ENCODE results near the gene TSR3. TPM values are rescaled to one million over a fixed set of nuclear protein-coding genes. Genes with fewer than 3 reads are reported as not detected.

TSR3 gene
- total RNA-seq, 4 donors from 2014 or later = 84.1 to 107 (median 96.7) TPM

DNA sequence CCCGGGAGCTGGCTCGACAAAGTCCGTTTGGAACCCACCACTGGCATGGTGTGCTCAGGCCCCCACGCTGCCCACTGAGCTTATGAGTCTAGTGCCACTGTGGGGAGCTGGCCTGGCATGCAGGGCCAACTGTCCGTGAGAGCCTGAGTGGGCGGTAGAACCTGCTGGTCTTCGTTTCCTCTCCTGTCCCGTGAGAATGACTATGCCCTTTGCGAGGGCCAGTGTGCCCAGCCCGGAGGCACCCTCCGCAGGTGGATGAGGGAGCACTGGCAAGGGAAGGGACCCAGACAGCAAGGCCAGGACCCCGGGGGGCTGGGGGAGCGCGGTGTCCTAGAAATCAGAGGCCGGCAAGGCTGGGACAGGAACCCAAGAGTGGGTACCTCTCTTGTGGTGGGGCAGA lies 15.1 kb downstream of the TSR3 start:
- intact Hi-C loops (cut with DNase I) = no loop called here
- H3K27ac ChIP-seq = no peak overlapping the region
- no peaks in the 10 kb centered on the region for H3K9me3 ChIP-seq
- DNase-seq = no peak
- no peaks in the 10 kb centered on the region for H3K36me3 ChIP-seq
- no peak overlapping the region for H3K4me3 ChIP-seq (replicated peaks in 1 of 3)
- H3K27me3 ChIP-seq = peaks cover 9% of the 10 kb centered on the region
- H3K4me1 ChIP-seq = peaks cover 9 to 29% of the 10 kb centered on the region in 2 donors
- TF ChIP-seq, protein P1, sequence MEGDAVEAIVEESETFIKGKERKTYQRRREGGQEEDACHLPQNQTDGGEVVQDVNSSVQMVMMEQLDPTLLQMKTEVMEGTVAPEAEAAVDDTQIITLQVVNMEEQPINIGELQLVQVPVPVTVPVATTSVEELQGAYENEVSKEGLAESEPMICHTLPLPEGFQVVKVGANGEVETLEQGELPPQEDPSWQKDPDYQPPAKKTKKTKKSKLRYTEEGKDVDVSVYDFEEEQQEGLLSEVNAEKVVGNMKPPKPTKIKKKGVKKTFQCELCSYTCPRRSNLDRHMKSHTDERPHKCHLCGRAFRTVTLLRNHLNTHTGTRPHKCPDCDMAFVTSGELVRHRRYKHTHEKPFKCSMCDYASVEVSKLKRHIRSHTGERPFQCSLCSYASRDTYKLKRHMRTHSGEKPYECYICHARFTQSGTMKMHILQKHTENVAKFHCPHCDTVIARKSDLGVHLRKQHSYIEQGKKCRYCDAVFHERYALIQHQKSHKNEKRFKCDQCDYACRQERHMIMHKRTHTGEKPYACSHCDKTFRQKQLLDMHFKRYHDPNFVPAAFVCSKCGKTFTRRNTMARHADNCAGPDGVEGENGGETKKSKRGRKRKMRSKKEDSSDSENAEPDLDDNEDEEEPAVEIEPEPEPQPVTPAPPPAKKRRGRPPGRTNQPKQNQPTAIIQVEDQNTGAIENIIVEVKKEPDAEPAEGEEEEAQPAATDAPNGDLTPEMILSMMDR (IDR thresholded peaks at IDR 0.05) = no peak
- no peak for TF ChIP-seq POLR2A (IDR thresholded peaks at IDR 0.05)
- 68 to 74% methylated on average over 12 to 13 of the region's 15 CpGs for WGBS, 2 donors

DNA sequence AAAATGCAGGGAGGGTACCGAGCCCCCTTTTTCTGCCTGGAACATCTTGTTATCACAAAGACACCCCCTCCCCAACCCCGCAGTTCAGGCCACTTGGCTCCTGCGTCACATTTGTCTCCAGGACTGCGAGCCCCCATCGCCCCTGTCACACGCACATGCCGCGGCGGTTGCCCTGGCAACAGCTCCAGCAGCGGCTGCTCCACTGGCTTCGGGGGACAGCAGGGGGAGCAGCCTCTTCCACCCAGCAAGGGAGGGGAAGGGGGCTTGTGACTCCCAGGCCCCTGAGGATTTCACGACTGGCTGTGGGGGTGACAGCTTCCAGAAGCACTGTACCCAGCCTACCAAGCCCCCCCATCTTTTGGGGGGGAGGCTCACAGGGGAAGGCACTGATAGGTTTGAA lies 15.7 kb downstream of the TSR3 start:
- 11 to 34% methylated on average over 4 to 12 of the region's 12 CpGs for WGBS, 2 donors
- no peaks in the 10 kb centered on the region for H3K36me3 ChIP-seq
- H3K4me3 ChIP-seq (replicated peaks in 1 of 3) = no peak overlapping the region
- peaks cover 14 to 35% of the 10 kb centered on the region in 2 donors for H3K4me1 ChIP-seq
- TF ChIP-seq, protein P1 (IDR thresholded peaks at IDR 0.05) = no peak
- TF ChIP-seq POLR2A (IDR thresholded peaks at IDR 0.05) = no peak
- peaks cover 9% of the 10 kb centered on the region for H3K27me3 ChIP-seq
- no peak overlapping the region for H3K27ac ChIP-seq
- H3K9me3 ChIP-seq = no peaks in the 10 kb centered on the region
- intact Hi-C loops (cut with DNase I) = no loop called here
- DNase-seq = no peak

DNA sequence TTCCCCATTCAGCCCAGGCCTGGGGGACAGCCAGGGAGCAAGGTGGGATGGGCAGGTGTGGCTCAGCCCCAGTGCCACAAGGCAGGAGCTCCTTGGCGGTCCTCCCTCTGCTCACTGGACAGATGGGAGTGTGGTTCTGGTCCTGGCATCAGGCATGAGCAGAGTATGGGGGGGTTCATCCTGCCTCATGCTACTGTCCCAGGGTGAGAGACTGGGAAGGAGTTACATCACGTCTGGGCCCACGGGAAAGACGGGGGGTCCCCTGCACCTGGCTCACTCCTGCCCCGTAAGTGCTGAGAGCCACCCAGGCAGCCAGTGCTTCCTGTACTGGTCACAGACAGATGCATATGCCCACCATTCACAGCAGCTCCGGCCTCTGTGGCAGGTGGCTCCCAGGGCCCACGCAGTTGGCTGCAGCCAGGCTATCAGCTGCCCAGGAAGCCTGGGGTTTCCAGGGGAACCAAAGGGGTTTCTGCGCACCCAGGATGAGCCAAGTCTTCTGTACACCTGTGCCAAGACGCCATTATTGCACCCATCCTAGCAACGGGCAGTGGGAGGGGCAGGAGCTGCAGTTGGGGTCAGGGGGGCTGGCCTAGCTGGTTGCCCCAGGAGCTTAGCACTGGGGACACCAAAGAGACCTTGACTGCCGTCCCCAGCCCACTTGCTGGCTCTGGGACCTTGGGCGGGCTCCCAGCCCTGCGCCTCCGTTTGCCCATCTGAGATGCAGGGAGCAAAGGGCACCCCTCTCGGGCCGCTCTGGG lies 16.3 kb downstream of the TSR3 start:
- no peak overlapping the region for H3K4me3 ChIP-seq (replicated peaks in 1 of 3)
- H3K27me3 ChIP-seq = peaks cover 9% of the 10 kb centered on the region
- TF ChIP-seq, protein P1 (IDR thresholded peaks at IDR 0.05) = no peak
- no peak for TF ChIP-seq POLR2A (IDR thresholded peaks at IDR 0.05)
- DNase-seq = no peak
- H3K36me3 ChIP-seq = no peaks in the 10 kb centered on the region
- no peak overlapping the region for H3K27ac ChIP-seq
- no peaks in the 10 kb centered on the region for H3K9me3 ChIP-seq
- WGBS, 2 donors = 63 to 83% methylated on average over 6 to 9 of the region's 16 CpGs
- H3K4me1 ChIP-seq = peaks cover 14 to 35% of the 10 kb centered on the region in 2 donors
- intact Hi-C loops (cut with DNase I) = no loop called here

DNA sequence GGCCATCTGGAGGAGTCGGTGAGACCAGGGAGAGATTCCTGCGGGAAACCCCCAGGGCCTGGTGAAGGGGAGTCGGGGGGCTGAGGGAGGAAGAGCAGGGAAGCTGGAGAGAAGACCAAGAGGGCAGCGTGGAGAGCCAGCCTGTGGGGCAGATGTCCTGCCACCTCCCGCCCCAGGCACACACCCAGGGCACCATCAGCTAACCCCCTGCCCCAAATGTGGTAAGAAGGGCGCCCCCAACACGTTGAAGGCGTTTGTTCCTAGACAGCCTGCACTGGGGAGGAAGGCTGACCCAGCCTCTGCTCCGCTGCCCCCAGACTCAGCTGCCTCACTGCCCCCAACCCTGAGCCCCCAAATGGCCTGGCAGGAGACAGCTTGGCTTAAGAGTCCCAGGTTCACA lies 16.9 kb downstream of the TSR3 start:
- WGBS, 2 donors = 28 to 47% methylated on average over 3 to 4 of the region's 9 CpGs
- peaks cover 9% of the 10 kb centered on the region for H3K27me3 ChIP-seq

More for the DNA sequence above, 16.9 kb downstream of the TSR3 start:
- no peak for DNase-seq
- Histone ChIP-seq H3K36me3 (no peaks in the 10 kb centered on the region), H3K4me3 (replicated peaks in 1 of 3) (no peak overlapping the region), H3K27ac (no peak overlapping the region), H3K4me1 (peaks cover 14 to 35% of the 10 kb centered on the region in 2 donors), H3K9me3 (no peaks in the 10 kb centered on the region)
- intact Hi-C loops (cut with DNase I) = no loop called here
- no peak for TF ChIP-seq POLR2A (IDR thresholded peaks at IDR 0.05)
- TF ChIP-seq, protein P1 (IDR thresholded peaks at IDR 0.05) = no peak

Measured in thyroid gland (tissue), 4 donors.